ENCODE data around the gene CUTA. TPM values are rescaled to one million over a fixed set of nuclear protein-coding genes. Genes with fewer than 3 reads are reported as not detected.
A peak's percentile ranks its signal among the peaks of the same experiment; 100 is the strongest.

Gene CUTA
- total and polyA plus RNA-seq, 8 donors: 12.8 to 233 (median 133) TPM

- whole genome bisulfite sequencing, 5 donors: 82 to 96% (median 90%) methylated on average over 9 to 15 of the region's 15 CpGs
- Histone ChIP-seq H3K9me3 (no peaks in the 10 kb centered on the region), H3K4me1 (peaks cover 18 to 47% (median 29%) of the 10 kb centered on the region in 4 donors), H3K4me3 (no peak overlapping the region), H3K36me3 (peaks cover 0 to 42% (median 37%) of the 10 kb centered on the region in 4 donors), H3K27ac (no peak overlapping the region), H3K27me3 (no peaks in the 10 kb centered on the region)
- TF ChIP-seq CTCF (IDR thresholded peaks at IDR 0.05) (no peak), EP300 (IDR thresholded peaks at IDR 0.05) (no peak), POLR2A (IDR thresholded peaks at IDR 0.05) (no peak), POLR2AphosphoS5 (IDR thresholded peaks at IDR 0.05) (no peak)
- intact Hi-C loops (cut with DNase I; ENCODE audit: low total_unique reads): no loop called here
- DNase-seq: no peak
These were observed 33.7 kb upstream of the CUTA start for GRCh38 chr6:33451606-33452005.

- 52 to 66% (median 58%) methylated on average over 3 of the region's 3 CpGs for WGBS, 5 donors
- peaks cover 18 to 45% (median 25%) of the 10 kb centered on the region in 4 donors for H3K4me1 ChIP-seq
- H3K27ac ChIP-seq: no peak overlapping the region
- intact Hi-C loops (cut with DNase I; ENCODE audit: low total_unique reads): no loop called here
- no peak for TF ChIP-seq POLR2A (IDR thresholded peaks at IDR 0.05)
- no peak for TF ChIP-seq CTCF (IDR thresholded peaks at IDR 0.05)
- TF ChIP-seq EP300 (IDR thresholded peaks at IDR 0.05): no peak
- no peak for TF ChIP-seq POLR2AphosphoS5 (IDR thresholded peaks at IDR 0.05)
- no peaks in the 10 kb centered on the region for H3K9me3 ChIP-seq
- peaks cover 0 to 41% (median 36%) of the 10 kb centered on the region in 4 donors for H3K36me3 ChIP-seq
- H3K27me3 ChIP-seq: no peaks in the 10 kb centered on the region
- DNase-seq: no peak
- no peak overlapping the region for H3K4me3 ChIP-seq
These were observed 32.5 kb upstream of the CUTA start for GRCh38 chr6:33450434-33450833.

GRCh38 chr6:33446356-33446755 is 28.4 kb upstream of the CUTA start:
- Histone ChIP-seq H3K36me3 (peaks cover 13 to 77% (median 70%) of the 10 kb centered on the region in 4 donors), H3K27me3 (no peaks in the 10 kb centered on the region), H3K27ac (no peak overlapping the region), H3K4me1 (peaks cover 0 to 14% (median 0%) of the 10 kb centered on the region in 4 donors), H3K4me3 (no peak overlapping the region), H3K9me3 (no peaks in the 10 kb centered on the region)
- 91 to 93% (median 92%) methylated on average over 10 of the region's 10 CpGs for WGBS, 5 donors
- intact Hi-C loops (cut with DNase I; ENCODE audit: low total_unique reads): no loop called here
- TF ChIP-seq POLR2AphosphoS5 (IDR thresholded peaks at IDR 0.05) (no peak), EP300 (IDR thresholded peaks at IDR 0.05) (no peak), CTCF (IDR thresholded peaks at IDR 0.05) (no peak), POLR2A (IDR thresholded peaks at IDR 0.05) (no peak)
- no peak for DNase-seq

GRCh38 chr6:33445119-33445603 is 27.3 kb upstream of the CUTA start:
- Histone ChIP-seq H3K4me1 (peaks cover 0 to 3% (median 0%) of the 10 kb centered on the region in 4 donors), H3K4me3 (no peak overlapping the region), H3K27me3 (no peaks in the 10 kb centered on the region), H3K27ac (peak overlapping the region in 1 of 5 donors; percentile 35), H3K9me3 (no peaks in the 10 kb centered on the region), H3K36me3 (peaks cover 13 to 88% (median 80%) of the 10 kb centered on the region in 4 donors)
- no peak for TF ChIP-seq POLR2A (IDR thresholded peaks at IDR 0.05)
- no peak for TF ChIP-seq POLR2AphosphoS5 (IDR thresholded peaks at IDR 0.05)
- no peak for TF ChIP-seq EP300 (IDR thresholded peaks at IDR 0.05)
- TF ChIP-seq CTCF (IDR thresholded peaks at IDR 0.05): no peak
- WGBS, 5 donors: 68 to 89% (median 86%) methylated on average over 3 of the region's 3 CpGs
- intact Hi-C loops (cut with DNase I; ENCODE audit: low total_unique reads): no loop called here
- DNase-seq: no peak
